Trophoblast cell (in vitro differentiated cells and primary cell): ENCODE data around the gene KNG1.

Experiments
- DNase-seq, 2 donors: peaks; one replicate each; pipeline ENCODE4 v3.0.0-alpha.2; 2016
- H2AFZ ChIP-seq: 2 replicates; pipeline ENCODE4 v1.6.1; 2013; ENCODE audit warnings: low read length, moderate library complexity, mild to moderate bottlenecking; ENCODE audit not compliant: insufficient read depth, poor library complexity
- H2AK5ac ChIP-seq: 2 replicates; pipeline ENCODE4 v1.6.1; 2013; ENCODE audit warnings: mild to moderate bottlenecking, low read length
- H2BK120ac ChIP-seq: 2 replicates; pipeline ENCODE4 v1.6.1; 2013; ENCODE audit warnings: low read length, mild to moderate bottlenecking, moderate library complexity; ENCODE audit not compliant: insufficient read depth, poor library complexity
- H2BK12ac ChIP-seq: 2 replicates; pipeline ENCODE4 v1.6.1; 2013; ENCODE audit warnings: mild to moderate bottlenecking, low read length, moderate library complexity
- H2BK5ac ChIP-seq: 2 replicates; pipeline ENCODE4 v1.6.1; 2013; ENCODE audit warnings: low read length, low read depth, moderate library complexity, mild to moderate bottlenecking; ENCODE audit not compliant: poor library complexity
- H3K14ac ChIP-seq: 2 replicates; pipeline ENCODE4 v1.6.1; 2013; ENCODE audit warnings: mild to moderate bottlenecking, low read length
- H3K18ac ChIP-seq: 2 replicates; pipeline ENCODE4 v1.6.1; 2013; ENCODE audit warnings: mild to moderate bottlenecking, low read length
- H3K23ac ChIP-seq: 2 replicates; pipeline ENCODE4 v1.6.1; 2013; ENCODE audit warnings: low read length
- H3K27ac ChIP-seq: 2 replicates; pipeline ENCODE4 v1.5.1; 2013; ENCODE audit warnings: low read depth, mild to moderate bottlenecking, inconsistent platforms, low read length, moderate library complexity
- H3K27me3 ChIP-seq: 2 replicates; pipeline ENCODE4 v1.6.1; 2013; ENCODE audit warnings: inconsistent platforms, mild to moderate bottlenecking, low read length, moderate library complexity; ENCODE audit not compliant: insufficient read depth
- H3K36me3 ChIP-seq, 2 experiments: 1 replicate in 1 of 2; 2 replicates in 1 of 2; pipeline ENCODE4 v1.6.1; 2013; ENCODE audit warnings: low read length in 2 of 2, mild to moderate bottlenecking in 2 of 2, moderate library complexity in 1 of 2; ENCODE audit not compliant: insufficient read depth in 2 of 2, control insufficient read depth in 1 of 2
- H3K4ac ChIP-seq: 2 replicates; pipeline ENCODE4 v1.6.1; 2013; ENCODE audit warnings: low read depth, mild to moderate bottlenecking, low read length, moderate library complexity
- H3K4me1 ChIP-seq, 2 experiments: 1 replicate in 1 of 2; 2 replicates in 1 of 2; pipeline ENCODE4 v1.6.1; 2013; ENCODE audit warnings: low read length in 2 of 2, mild to moderate bottlenecking in 2 of 2, moderate library complexity in 1 of 2; ENCODE audit not compliant: insufficient read depth in 2 of 2, control insufficient read depth in 1 of 2
- H3K4me2 ChIP-seq: 2 replicates; pipeline ENCODE4 v1.6.1; 2013; ENCODE audit warnings: inconsistent platforms, mild to moderate bottlenecking, low read length, moderate library complexity
- H3K4me3 ChIP-seq: 2 replicates; pipeline ENCODE4 v1.5.1; 2013; ENCODE audit warnings: mild to moderate bottlenecking, low read depth, low read length, inconsistent platforms
- H3K79me1 ChIP-seq: one replicate; pipeline ENCODE4 v1.6.1; 2013; ENCODE audit warnings: low read length
- H3K79me2 ChIP-seq: 2 replicates; pipeline ENCODE4 v1.6.1; 2013; ENCODE audit warnings: low read length, mild to moderate bottlenecking; ENCODE audit not compliant: control insufficient read depth, insufficient read depth, poor library complexity
- H3K9ac ChIP-seq: 2 replicates; pipeline ENCODE4 v1.6.1; 2013; ENCODE audit warnings: mild to moderate bottlenecking, low read length
- H3K9me3 ChIP-seq: 2 replicates; pipeline ENCODE4 v1.6.1; 2013; ENCODE audit warnings: low read depth, mild to moderate bottlenecking, control low read depth, inconsistent platforms, low read length; ENCODE audit not compliant: insufficient read depth
- H4K12ac ChIP-seq: 2 replicates; pipeline ENCODE4 v1.6.1; 2013; ENCODE audit warnings: low read depth, mild to moderate bottlenecking, low read length, moderate library complexity
- H4K8ac ChIP-seq: 2 replicates; pipeline ENCODE4 v1.6.1; 2013; ENCODE audit warnings: low read depth, mild to moderate bottlenecking, low read length, moderate library complexity
- H4K91ac ChIP-seq: one replicate; pipeline ENCODE4 v1.6.1; 2013; ENCODE audit warnings: low read depth, mild to moderate bottlenecking, low read length, moderate library complexity
- WGBS: extraction: QIAGEN DNeasy Blood & Tissue Kit; methylation state at CpG from one replicate; pipeline ENCODE4 v1.1.7; 2013; ENCODE audit warnings: missing lambda C conversion rate; ENCODE audit not compliant: insufficient read length, insufficient coverage; ENCODE audit errors: extremely low coverage; 5-methylcytosine and 5-hydroxymethylcytosine counted together

Gene KNG1

DNA sequence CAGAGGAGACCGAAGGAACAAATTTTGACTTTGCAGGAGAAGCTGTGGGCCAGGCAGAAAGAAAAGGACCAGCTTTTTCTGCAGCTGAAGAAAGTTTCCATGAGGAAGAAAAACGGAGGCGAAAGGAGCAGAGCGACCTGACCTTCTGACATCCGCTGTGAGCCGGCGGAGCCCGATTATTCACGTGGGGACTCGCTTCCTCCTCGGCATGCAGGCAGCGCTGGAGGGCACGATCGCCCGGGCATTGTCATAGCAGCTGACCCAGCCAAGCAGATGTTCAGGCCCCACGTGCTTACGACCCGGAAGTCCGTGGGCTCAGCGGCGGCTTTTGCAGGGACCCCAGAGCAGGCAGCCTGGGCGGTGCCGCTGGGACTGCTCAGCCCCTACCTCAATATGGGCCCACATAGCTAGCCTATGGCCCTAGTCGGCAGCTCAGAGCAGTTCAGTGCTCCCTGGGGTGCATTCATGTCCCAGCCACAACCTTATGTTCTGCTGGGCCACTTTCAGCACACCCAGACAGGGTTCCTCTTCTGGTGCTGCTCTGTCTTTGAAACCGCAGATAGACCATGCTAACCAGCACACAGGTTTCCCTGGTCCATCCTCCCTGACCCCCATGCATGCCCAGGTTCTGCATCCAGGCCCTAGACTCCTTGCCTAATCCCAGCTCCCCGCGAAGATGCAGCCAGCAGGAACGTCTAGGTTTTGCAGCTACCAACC lies 55.7 kb downstream of the KNG1 start:
- Histone ChIP-seq H3K18ac (no peak overlapping the region), H3K4ac (no peak overlapping the region), H3K23ac (no peak overlapping the region), H3K36me3 (no peaks in the 10 kb centered on the region), H3K4me3 (no peak overlapping the region), H2BK120ac (no peak overlapping the region), H3K79me2 (no peaks in the 10 kb centered on the region), H2BK5ac (no peak overlapping the region), H3K27ac (no peak overlapping the region), H3K9ac (no peak overlapping the region), H2AK5ac (no peak overlapping the region), H3K14ac (no peak overlapping the region), H3K27me3 (no peaks in the 10 kb centered on the region), H2AFZ (no peak overlapping the region), H4K91ac (no peak overlapping the region), H4K8ac (no peak overlapping the region), H2BK12ac (no peak overlapping the region), H4K12ac (no peak overlapping the region), H3K79me1 (no peaks in the 10 kb centered on the region), H3K9me3 (no peaks in the 10 kb centered on the region), H3K4me2 (no peak overlapping the region), H3K4me1 (no peaks in the 10 kb centered on the region)
- no CpG with 5 or more reads among the region's 28 CpGs for WGBS
- peak; percentile 88 to 89 for DNase-seq

DNA sequence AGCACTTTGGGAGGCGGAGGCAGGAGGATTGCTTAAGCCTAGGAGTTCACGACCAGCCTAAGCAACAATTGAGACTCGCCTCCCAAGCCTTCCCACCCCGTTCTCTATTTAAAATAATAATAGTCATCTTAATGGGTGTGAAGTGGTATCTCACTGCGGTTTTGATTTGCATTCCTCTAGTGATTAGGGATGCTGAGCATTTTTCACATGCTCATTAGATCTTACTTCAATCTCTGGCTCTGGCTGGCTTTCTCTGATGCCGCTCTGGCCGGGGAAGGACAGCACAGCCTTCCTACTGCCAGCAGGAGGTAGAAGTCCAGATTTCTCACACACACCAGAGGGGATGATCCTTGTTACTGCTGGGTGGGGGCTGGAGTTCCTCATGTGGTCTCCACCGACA lies 58.8 kb downstream of the KNG1 start:
- Histone ChIP-seq H3K9ac (no peak overlapping the region), H3K9me3 (peaks cover 3% of the 10 kb centered on the region), H2AK5ac (no peak overlapping the region), H3K27ac (no peak overlapping the region), H3K79me1 (no peaks in the 10 kb centered on the region), H3K27me3 (no peaks in the 10 kb centered on the region), H4K91ac (no peak overlapping the region), H4K12ac (no peak overlapping the region), H3K4me3 (no peak overlapping the region), H4K8ac (no peak overlapping the region), H3K4ac (no peak overlapping the region), H3K79me2 (no peaks in the 10 kb centered on the region), H2BK120ac (no peak overlapping the region), H3K36me3 (no peaks in the 10 kb centered on the region), H2AFZ (no peak overlapping the region), H3K18ac (no peak overlapping the region), H2BK5ac (no peak overlapping the region), H3K23ac (no peak overlapping the region), H3K14ac (no peak overlapping the region), H3K4me1 (no peaks in the 10 kb centered on the region), H2BK12ac (no peak overlapping the region), H3K4me2 (no peak overlapping the region)
- DNase-seq, result peak in 1 of 2 donors; percentile 24
- WGBS, result no CpG with 5 or more reads among the region's 8 CpGs

DNA sequence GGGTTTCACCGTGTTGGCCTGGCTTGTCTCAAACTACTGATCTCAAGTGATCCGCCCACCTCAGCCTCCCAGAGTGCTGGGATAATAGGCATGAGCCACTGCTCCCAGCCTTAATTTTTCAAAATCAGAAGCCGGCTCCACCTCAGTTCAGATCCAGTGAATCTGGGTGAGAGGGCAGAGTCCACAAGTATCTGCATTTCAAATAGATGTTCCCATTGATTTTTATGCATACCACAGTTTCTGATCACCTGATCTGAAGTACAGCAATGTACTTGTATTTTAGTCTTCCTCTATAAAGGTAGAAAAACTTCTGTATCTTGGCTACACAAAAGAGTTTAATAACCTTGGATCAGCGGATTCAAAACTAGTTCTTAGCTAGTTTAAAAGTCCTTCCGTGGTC lies 62.0 kb downstream of the KNG1 start:
- no peak for DNase-seq
- Histone ChIP-seq H3K79me2 (peaks cover 10% of the 10 kb centered on the region), H3K9ac (no peak overlapping the region), H2BK12ac (no peak overlapping the region), H3K9me3 (peaks cover 3% of the 10 kb centered on the region), H3K18ac (no peak overlapping the region), H2BK120ac (no peak overlapping the region), H2BK5ac (no peak overlapping the region), H4K91ac (no peak overlapping the region), H4K8ac (no peak overlapping the region), H3K14ac (no peak overlapping the region), H3K4me2 (no peak overlapping the region), H3K36me3 (peaks cover 2 to 3% of the 10 kb centered on the region in 2 experiments), H3K27me3 (no peaks in the 10 kb centered on the region), H4K12ac (no peak overlapping the region), H2AFZ (no peak overlapping the region), H3K4ac (no peak overlapping the region), H2AK5ac (no peak overlapping the region), H3K27ac (no peak overlapping the region), H3K23ac (no peak overlapping the region), H3K79me1 (peaks cover 13% of the 10 kb centered on the region), H3K4me3 (no peak overlapping the region), H3K4me1 (no peaks in the 10 kb centered on the region)
- no CpG with 5 or more reads among the region's 5 CpGs for WGBS

DNA sequence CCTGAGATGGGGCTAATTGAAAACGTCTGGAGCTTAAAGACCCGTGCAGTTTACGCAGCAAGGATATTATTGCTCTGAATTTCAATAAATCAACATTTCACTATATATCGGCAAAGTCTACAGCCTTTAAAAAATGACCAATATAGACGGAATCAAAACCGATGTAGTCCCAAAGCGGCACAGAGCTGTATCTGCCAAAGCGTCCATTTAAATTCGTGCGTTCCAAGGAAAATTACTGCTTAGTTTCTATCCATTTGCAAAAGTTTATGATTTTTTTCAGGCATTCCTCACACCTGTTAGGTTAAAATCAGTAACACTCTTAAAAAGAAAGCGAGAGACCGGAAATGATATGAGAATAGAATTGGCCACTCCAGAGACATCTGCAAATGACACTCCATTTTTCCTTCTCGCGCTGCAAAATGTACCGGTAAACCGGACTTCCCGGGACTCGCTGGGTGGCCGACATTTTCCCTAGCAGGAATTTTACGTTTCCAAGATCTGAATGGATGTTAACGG lies 65.4 kb downstream of the KNG1 start:
- Histone ChIP-seq H3K4ac (peak overlapping the region; percentile 5), H2BK5ac (peak overlapping the region; percentile 68), H3K4me1 (peaks cover 0 to 2% of the 10 kb centered on the region in 2 experiments), H3K18ac (peak overlapping the region; percentile 28), H2BK12ac (no peak overlapping the region), H3K4me2 (peak overlapping the region; percentile 85), H3K23ac (no peak overlapping the region), H4K8ac (peak overlapping the region; percentile 89), H3K4me3 (peak overlapping the region; percentile 85), H3K14ac (peak overlapping the region; percentile 15), H3K27ac (peak overlapping the region; percentile 81), H3K36me3 (peaks cover 5 to 29% of the 10 kb centered on the region in 2 experiments), H4K91ac (peak overlapping the region; percentile 77), H2BK120ac (peak overlapping the region; percentile 62), H2AFZ (peak overlapping the region; percentile 48), H3K9ac (peak overlapping the region; percentile 80), H3K79me1 (peaks cover 14% of the 10 kb centered on the region), H2AK5ac (no peak overlapping the region), H4K12ac (peak overlapping the region; percentile 28), H3K79me2 (peaks cover 13% of the 10 kb centered on the region), H3K27me3 (no peaks in the 10 kb centered on the region), H3K9me3 (peaks cover 3% of the 10 kb centered on the region)
- DNase-seq, result peak in 1 of 2 donors; percentile 52
- WGBS, result no CpG with 5 or more reads among the region's 21 CpGs
